AG10803 (cell line): ENCODE measurements around the gene PXN.
A peak's percentile ranks its signal among the peaks of the same experiment; 100 is the strongest.
"Not testable (repeated sequence)": the region's sequence is repeated elsewhere in the genome, so short reads cannot be mapped to it uniquely, and the experiment has no call there.

Experiments used
- DNase-seq: peaks from one replicate; pipeline ENCODE4 v3.0.0; 2010; ENCODE audit warnings: low read depth
- H3K4me3 ChIP-seq: 2 replicates; pipeline ENCODE4 v1.5.1; 2011; ENCODE audit warnings: mild to moderate bottlenecking, low read length, control low read depth
- CTCF ChIP-seq: conservative IDR thresholded peaks from 2 replicates; pipeline ENCODE4 v1.5.1; 2011; ENCODE audit warnings: mild to moderate bottlenecking, low read length, control low read depth, inconsistent platforms

Gene PXN

GRCh38 chr12:120238217-120238616, 27.3 kb downstream of the PXN start:
- H3K4me3 ChIP-seq, result peak overlapping the region; percentile 32
- no peak for TF ChIP-seq CTCF
- no peak for DNase-seq

DNA sequence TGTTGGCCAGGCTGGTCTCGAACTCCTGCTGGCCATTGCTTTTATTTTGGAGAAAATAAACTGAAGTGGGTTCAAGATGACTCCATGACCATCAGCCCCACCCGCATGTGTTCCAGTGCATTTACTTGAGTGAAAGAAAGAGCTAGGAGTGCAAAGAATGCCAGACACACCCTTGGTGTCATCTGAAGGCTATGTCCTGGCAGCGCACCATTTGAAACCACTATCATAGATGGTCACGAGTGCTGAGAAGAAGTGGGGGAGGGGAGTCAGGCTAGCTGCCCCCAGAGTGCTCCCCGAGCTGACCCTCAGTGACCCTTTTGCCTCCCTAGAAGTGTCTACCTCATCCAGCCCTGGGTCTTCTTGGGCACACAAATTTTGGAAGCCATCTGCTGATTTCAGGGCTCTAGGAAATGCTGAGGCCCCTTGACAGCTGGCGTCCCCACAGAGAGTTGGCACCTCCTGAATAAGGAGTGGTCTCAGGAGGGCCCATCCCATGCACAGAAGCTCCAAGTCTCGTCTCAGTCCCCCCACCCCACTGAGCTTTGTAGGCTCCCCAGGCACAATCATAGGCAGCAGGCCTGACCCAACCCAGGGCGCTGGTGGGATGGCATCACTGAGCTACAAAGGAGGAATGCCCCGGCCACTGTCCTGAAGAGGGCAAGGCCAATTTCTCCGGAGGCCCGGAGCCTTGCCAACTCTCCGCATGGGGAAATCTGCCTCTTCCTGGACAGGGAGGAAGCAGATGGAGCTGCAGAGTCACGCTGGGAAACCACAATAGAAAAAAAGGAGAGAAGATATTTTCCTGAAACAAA, 28.0 kb downstream of the PXN start:
- DNase-seq, result peak; percentile 95
- H3K4me3 ChIP-seq, result peak overlapping the region; percentile 30
- TF ChIP-seq CTCF, result no peak

DNA sequence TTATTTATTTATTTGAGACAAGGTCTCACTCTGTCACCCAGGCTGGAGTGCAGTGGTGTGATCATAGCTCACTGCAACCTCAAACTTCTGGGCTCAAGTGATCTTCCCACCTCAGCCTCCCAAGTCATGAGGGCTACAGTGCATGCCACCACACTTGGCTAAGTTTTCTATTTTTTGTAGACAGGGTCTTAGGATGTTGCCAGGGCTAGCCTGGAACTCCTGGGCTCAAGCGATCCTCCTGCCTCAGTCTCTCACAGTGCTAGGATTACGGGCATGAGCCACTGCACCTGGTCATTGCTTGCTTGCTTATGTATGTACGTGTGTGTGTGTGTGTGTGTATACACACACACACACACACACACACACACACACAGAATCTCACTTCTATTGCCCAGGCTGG, 28.7 kb downstream of the PXN start:
- DNase-seq, H3K4me3 ChIP-seq: not testable (repeated sequence)

DNA sequence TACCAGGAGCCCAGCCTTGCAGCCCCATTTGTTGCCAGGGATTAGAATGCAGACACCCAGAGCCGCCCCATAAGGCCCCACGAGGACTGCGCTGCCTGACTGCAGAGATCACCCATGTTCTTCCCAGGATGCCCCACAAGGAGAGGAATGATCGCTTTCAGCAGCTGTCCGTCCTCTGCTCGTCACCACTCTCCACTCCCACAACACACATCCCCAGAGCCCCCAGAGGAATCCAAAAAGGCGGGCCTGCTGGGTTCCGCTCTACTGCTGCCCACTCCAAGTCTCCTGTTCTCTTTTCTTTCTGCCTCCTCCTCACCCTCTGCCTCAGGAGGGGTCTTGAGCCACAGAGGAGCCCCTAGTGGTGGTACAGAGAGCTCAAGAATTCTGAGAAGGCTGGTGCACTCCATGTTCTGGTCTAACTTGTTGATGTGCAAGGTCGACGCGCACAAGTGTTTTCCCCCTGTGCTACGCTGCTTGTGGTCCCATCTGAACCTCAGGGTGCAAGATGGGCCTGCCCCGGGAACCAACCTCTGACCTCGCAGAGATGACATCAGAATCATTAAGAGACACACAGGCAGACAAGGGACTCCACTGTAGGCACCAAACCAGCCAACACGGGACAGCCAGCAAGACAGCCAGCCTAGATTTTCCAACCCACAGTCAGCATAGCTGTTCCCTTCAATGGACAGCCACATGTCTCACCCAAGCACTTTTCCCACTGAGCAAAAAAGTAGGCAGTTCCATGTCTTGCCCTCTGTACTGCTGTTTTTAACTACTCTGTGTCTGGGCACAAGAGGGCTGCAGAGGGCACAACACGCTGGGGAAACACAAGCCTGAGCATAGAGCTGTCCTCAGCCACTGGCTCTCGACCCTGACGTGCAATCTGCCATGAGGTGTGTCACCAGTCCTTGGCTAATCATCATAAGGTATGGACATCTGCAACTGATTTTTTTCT, 29.9 kb downstream of the PXN start:
- H3K4me3 ChIP-seq, result peak overlapping the region; percentile 30; the same call in 1 of the 2 replicates
- DNase-seq, result no peak
- peak; percentile 44; the same call in 1 of the 2 replicates for TF ChIP-seq CTCF

DNA sequence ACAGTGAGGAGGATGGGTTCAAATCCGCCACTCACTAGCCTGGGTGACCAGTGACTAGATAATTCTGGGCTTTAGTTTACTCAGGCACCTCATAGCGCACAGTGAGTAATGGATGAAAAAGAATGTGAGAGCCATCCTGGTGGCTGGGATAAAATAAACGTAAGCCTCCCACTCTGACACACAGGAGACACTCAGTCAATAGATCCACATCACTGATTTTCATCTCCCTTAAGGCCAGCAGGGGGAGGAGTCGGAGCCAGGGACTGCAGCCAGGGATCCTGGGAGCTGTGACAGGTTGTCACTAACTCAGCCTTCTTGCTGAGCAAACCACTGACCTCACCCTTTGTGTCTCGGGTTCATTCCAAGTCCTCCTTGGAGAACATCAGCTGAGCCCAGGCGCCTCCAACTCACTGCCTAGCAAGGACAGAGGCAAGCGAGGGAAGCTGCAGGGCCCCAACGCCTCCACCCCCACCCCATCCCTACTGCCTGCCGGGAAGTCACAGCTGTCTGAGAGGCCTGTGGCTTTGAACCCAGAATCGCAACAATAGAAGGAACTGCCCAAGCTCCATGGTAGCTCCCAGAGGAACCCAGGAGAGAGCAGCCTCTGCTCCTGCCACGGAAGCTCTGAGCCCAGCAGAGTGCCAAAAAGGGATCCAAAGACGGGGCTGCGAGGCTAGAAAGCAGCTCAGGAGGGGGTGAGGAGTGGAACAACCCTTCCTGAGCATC, 30.7 kb downstream of the PXN start:
- peak; percentile 98 for DNase-seq
- peak; percentile 67 for TF ChIP-seq CTCF
- H3K4me3 ChIP-seq, result peak overlapping the region; percentile 30; the same call in 1 of the 2 replicates

DNA sequence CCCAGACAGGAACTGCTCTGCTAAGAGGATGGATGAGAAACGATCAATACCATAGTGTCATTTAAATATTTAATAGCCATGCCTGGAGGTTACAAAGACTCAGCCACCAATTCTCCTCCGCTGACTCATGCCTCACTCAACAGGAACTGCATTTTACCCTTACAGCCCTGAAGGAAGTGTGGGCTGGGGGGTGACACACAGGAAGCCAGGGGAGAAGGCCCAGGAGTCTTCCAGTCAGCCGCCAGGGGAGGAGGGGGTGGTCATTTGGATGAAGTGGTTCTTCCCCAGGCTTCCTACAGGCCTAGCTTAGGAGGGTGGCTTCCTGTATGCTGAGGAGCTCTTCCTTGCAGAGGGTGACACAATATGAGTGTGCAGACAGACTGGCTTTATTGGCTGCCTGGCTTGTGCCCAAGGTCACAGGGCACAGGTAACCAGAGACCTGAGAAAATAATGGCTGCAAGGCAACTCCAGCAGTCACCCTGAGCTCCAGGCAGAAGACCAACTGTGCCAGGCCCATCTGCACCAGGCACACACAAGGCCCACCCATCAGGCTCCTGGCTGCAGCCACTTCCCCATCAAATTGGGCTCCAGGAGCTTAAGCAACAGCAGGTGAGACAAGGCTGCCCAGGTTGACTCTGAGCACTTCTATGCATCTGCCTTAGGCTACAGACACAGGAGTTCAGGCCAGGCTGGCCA, 34.1 kb downstream of the PXN start:
- DNase-seq, result peak; percentile 92
- TF ChIP-seq CTCF, result peak; percentile 35
- no peak overlapping the region for H3K4me3 ChIP-seq
